Measurements from ENCODE around the gene CBARP. TPM values are rescaled to one million over a fixed set of nuclear protein-coding genes. Genes with fewer than 3 reads are reported as not detected.
A peak's percentile ranks its signal among the peaks of the same experiment; 100 is the strongest.

CBARP gene
- total and polyA plus RNA-seq, 9 of the 15 experiments (the other 6 are each of a cell fraction or from before 2014, with no cell fraction given) = 0.03 to 8.9 (median 1.2) TPM; not detected in 1

DNA sequence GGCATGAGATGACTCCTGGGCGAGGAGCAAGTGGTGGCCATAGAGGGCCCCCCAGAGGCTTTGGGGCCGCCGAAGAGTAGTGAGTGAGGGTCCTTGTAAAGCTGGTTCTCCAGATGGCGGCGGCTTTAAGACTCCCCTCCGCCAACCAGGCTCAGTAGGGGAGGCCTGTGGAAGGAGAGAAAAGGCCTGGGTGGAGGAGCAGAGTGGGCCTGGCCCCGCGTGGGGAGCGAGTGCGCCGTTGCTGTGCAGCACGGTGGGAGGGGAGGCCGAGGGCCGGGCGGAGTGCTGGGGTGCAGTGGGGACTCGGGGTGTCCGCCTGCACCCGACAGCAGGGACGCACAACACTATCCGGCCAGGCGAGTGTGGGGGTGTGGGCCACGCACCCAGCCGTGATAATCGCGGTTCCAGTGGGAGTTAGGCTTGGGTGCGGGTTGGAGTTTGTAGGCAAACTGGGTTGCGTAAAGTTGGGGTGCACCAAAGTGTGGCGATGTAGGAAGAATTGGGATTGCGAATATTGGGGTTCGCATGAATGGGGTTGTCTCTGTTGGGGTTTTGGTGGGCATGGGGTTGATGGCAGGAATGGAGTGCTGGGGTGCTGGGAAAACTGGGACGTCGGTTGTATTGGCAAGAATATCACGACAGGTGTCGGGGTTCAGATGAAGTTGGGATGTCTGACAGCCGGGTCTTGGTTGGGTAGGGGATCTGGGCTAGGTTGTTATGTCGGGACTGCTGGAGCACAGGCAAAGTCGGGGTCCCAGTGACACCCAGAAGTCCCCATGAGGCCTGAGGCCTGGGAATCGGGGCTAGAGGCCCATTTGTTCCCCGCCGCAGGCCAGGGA is 30.6 kb upstream of the CBARP start (continued):
- TF ChIP-seq, protein P1, sequence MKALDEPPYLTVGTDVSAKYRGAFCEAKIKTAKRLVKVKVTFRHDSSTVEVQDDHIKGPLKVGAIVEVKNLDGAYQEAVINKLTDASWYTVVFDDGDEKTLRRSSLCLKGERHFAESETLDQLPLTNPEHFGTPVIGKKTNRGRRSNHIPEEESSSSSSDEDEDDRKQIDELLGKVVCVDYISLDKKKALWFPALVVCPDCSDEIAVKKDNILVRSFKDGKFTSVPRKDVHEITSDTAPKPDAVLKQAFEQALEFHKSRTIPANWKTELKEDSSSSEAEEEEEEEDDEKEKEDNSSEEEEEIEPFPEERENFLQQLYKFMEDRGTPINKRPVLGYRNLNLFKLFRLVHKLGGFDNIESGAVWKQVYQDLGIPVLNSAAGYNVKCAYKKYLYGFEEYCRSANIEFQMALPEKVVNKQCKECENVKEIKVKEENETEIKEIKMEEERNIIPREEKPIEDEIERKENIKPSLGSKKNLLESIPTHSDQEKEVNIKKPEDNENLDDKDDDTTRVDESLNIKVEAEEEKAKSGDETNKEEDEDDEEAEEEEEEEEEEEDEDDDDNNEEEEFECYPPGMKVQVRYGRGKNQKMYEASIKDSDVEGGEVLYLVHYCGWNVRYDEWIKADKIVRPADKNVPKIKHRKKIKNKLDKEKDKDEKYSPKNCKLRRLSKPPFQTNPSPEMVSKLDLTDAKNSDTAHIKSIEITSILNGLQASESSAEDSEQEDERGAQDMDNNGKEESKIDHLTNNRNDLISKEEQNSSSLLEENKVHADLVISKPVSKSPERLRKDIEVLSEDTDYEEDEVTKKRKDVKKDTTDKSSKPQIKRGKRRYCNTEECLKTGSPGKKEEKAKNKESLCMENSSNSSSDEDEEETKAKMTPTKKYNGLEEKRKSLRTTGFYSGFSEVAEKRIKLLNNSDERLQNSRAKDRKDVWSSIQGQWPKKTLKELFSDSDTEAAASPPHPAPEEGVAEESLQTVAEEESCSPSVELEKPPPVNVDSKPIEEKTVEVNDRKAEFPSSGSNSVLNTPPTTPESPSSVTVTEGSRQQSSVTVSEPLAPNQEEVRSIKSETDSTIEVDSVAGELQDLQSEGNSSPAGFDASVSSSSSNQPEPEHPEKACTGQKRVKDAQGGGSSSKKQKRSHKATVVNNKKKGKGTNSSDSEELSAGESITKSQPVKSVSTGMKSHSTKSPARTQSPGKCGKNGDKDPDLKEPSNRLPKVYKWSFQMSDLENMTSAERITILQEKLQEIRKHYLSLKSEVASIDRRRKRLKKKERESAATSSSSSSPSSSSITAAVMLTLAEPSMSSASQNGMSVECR (CRISPR knock-in tag; IDR thresholded peaks at IDR 0.05) = 0 out of 2 replicates have a peak, but pooled peaks have one; percentile 24
- TF ChIP-seq NFIC (IDR thresholded peaks at IDR 0.05) (0 out of 2 replicates have a peak, but pooled peaks have one; percentile 22), ZNF124 (CRISPR knock-in tag; IDR thresholded peaks at IDR 0.05) (peak; percentile 80; the same call in 1 of the 2 replicates), CREM (IDR thresholded peaks at IDR 0.05; ENCODE audit: low read depth) (no peak), ZNF197 (CRISPR knock-in tag; IDR thresholded peaks at IDR 0.05; ENCODE audit: low read depth) (0 out of 2 replicates have a peak, but pooled peaks have one; percentile 17), PHF21A (IDR thresholded peaks at IDR 0.05; ENCODE audit: borderline replicate concordance, low read depth) (peak; percentile 92; the same call in 1 of the 2 replicates), ZFX (CRISPR knock-in tag; IDR thresholded peaks at IDR 0.05) (peak; percentile 50), RAD21 (CRISPR knock-in tag; conservative IDR thresholded peaks at IDR 0.05 in 1 of 2, IDR thresholded peaks at IDR 0.05 in 1 of 2) (no peak), HNRNPH1 (optimal IDR thresholded peaks at IDR 0.05; ENCODE audit: low read depth, low read length) (no peak), MTF1 (CRISPR knock-in tag; IDR thresholded peaks at IDR 0.05; ENCODE audit: borderline replicate concordance) (no peak)
- TF ChIP-seq, protein P2, sequence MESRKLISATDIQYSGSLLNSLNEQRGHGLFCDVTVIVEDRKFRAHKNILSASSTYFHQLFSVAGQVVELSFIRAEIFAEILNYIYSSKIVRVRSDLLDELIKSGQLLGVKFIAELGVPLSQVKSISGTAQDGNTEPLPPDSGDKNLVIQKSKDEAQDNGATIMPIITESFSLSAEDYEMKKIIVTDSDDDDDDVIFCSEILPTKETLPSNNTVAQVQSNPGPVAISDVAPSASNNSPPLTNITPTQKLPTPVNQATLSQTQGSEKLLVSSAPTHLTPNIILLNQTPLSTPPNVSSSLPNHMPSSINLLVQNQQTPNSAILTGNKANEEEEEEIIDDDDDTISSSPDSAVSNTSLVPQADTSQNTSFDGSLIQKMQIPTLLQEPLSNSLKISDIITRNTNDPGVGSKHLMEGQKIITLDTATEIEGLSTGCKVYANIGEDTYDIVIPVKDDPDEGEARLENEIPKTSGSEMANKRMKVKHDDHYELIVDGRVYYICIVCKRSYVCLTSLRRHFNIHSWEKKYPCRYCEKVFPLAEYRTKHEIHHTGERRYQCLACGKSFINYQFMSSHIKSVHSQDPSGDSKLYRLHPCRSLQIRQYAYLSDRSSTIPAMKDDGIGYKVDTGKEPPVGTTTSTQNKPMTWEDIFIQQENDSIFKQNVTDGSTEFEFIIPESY (CRISPR knock-in tag; IDR thresholded peaks at IDR 0.05) = peak; percentile 84
- TF ChIP-seq, protein P3, sequence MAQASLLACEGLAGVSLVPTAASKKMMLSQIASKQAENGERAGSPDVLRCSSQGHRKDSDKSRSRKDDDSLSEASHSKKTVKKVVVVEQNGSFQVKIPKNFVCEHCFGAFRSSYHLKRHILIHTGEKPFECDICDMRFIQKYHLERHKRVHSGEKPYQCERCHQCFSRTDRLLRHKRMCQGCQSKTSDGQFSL (CRISPR knock-in tag; IDR thresholded peaks at IDR 0.05) = peak; percentile 53; the same call in 1 of the 2 replicates
- TF ChIP-seq, protein P3 (tag; IDR thresholded peaks at IDR 0.05) = no peak
- TF ChIP-seq, protein P4, sequence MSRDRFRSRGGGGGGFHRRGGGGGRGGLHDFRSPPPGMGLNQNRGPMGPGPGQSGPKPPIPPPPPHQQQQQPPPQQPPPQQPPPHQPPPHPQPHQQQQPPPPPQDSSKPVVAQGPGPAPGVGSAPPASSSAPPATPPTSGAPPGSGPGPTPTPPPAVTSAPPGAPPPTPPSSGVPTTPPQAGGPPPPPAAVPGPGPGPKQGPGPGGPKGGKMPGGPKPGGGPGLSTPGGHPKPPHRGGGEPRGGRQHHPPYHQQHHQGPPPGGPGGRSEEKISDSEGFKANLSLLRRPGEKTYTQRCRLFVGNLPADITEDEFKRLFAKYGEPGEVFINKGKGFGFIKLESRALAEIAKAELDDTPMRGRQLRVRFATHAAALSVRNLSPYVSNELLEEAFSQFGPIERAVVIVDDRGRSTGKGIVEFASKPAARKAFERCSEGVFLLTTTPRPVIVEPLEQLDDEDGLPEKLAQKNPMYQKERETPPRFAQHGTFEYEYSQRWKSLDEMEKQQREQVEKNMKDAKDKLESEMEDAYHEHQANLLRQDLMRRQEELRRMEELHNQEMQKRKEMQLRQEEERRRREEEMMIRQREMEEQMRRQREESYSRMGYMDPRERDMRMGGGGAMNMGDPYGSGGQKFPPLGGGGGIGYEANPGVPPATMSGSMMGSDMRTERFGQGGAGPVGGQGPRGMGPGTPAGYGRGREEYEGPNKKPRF (IDR thresholded peaks at IDR 0.05; ENCODE audit: low read depth, low read length) = no peak

Measured in K562 (cell line).